Sigmoid colon (tissue), 4 donors: ENCODE data around the gene TPX2.

ENCODE experiments used
- CTCF ChIP-seq, 4 experiments: fragments of 450-650 bp in 3 of 4; fragments of 200-600 bp in 1 of 4; IDR thresholded peaks; one replicate each; pipeline ENCODE4 v1.5.1; 2016 to 2019; ENCODE audit warnings: antibody characterized with exemption in 4 of 4, mild to moderate bottlenecking in 3 of 4, moderate library complexity in 2 of 4
- EP300 ChIP-seq, 4 donors: sonication (generic); formaldehyde crosslinking; IDR thresholded peaks; one replicate each; pipeline ENCODE4 v1.6.1; 2017; ENCODE audit warnings: antibody characterized with exemption in 4 of 4
- POLR2A ChIP-seq, 2 donors: fragments of 450-650 bp; IDR thresholded peaks; one replicate each; pipeline ENCODE4 v1.6.1; 2016; ENCODE audit warnings: antibody characterized with exemption in 2 of 2, mild to moderate bottlenecking in 2 of 2, moderate library complexity in 2 of 2
- POLR2AphosphoS5 ChIP-seq, 4 donors: sonication (generic); formaldehyde crosslinking; IDR thresholded peaks; one replicate each; pipeline ENCODE4 v1.6.1; 2017; ENCODE audit warnings: antibody characterized with exemption in 4 of 4

GRCh38 chr20:31790401-31790800, 51.3 kb downstream of the TPX2 start:
- TF ChIP-seq EP300 (IDR thresholded peaks at IDR 0.05) = no peak
- no peak for TF ChIP-seq POLR2AphosphoS5 (IDR thresholded peaks at IDR 0.05)
- TF ChIP-seq CTCF (IDR thresholded peaks at IDR 0.05) = no peak
- no peak for TF ChIP-seq POLR2A (IDR thresholded peaks at IDR 0.05)
